Measurements from ENCODE around the gene NEU3.

- TF ChIP-seq CTCF (conservative IDR thresholded peaks at IDR 0.05; ENCODE audit: low read depth, low read length) (no peak), SMC3 (IDR thresholded peaks at IDR 0.05; ENCODE audit: low read depth, low read length) (no peak), POLR2A (IDR thresholded peaks at IDR 0.05; ENCODE audit: low read depth, low read length) (no peak), RAD21 (IDR thresholded peaks at IDR 0.05; ENCODE audit: low read length) (no peak), USF2 (IDR thresholded peaks at IDR 0.05; ENCODE audit: low read depth, low read length) (no peak), MAFK (IDR thresholded peaks at IDR 0.05; ENCODE audit: low read depth, low read length) (no peak), BHLHE40 (IDR thresholded peaks at IDR 0.05; ENCODE audit: low read depth, low read length) (no peak), NFE2L2 (IDR thresholded peaks at IDR 0.05; ENCODE audit: low read depth, low read length) (no peak)
These were observed 43.8 kb downstream of the NEU3 start for GRCh38 chr11:75032550-75032935.
